GM19438 (cell line): Measurements from ENCODE around the gene INTS13.
"Not testable (repeated sequence)": the region's sequence is repeated elsewhere in the genome, so short reads cannot be mapped to it uniquely, and the experiment has no call there.

Experiments used
- ATAC-seq: cut with Tn5 transposase; IDR thresholded peaks from one replicate; pipeline ENCODE4 v1.9.1; 2021; ENCODE audit warnings: low read depth; ENCODE audit not compliant: unreplicated experiment

The INTS13 gene

GRCh38 chr12:26871985-26872384 lies 65.8 kb downstream of the INTS13 start:
- ATAC-seq: no peak

- no peak for ATAC-seq
These were observed 67.0 kb downstream of the INTS13 start for GRCh38 chr12:26870491-26871419.

- no peak for ATAC-seq
These were observed 67.8 kb downstream of the INTS13 start for GRCh38 chr12:26869908-26870459.

- ATAC-seq: no peak
These were observed 68.7 kb downstream of the INTS13 start for GRCh38 chr12:26869104-26869494.

GRCh38 chr12:26868447-26869103 lies 69.2 kb downstream of the INTS13 start:
- ATAC-seq: no peak

- peak; percentile 57 for ATAC-seq
These were observed 70.7 kb downstream of the INTS13 start for GRCh38 chr12:26867080-26867479.

GRCh38 chr12:26863515-26863914 lies 74.3 kb downstream of the INTS13 start:
- ATAC-seq: no peak

- not testable (repeated sequence) for ATAC-seq
These were observed 75.0 kb downstream of the INTS13 start for GRCh38 chr12:26862787-26863186.

- no peak for ATAC-seq
These were observed 76.1 kb downstream of the INTS13 start for GRCh38 chr12:26861690-26862089.

GRCh38 chr12:26857465-26858176 lies 80.2 kb downstream of the INTS13 start:
- ATAC-seq: no peak

- no peak for ATAC-seq
These were observed 82.4 kb downstream of the INTS13 start for GRCh38 chr12:26855337-26855736.
